Stimulated activated CD4-positive, alpha-beta T cell treated with anti-CD3 and anti-CD28 coated beads, Interleukin-2, amount 100 ng/mL, for 4 hours (primary cell): ENCODE data around the gene CD52.
A peak's percentile ranks its signal among the peaks of the same experiment; 100 is the strongest.

ENCODE experiments used
- DNase-seq: peaks from one replicate; pipeline ENCODE4 v3.0.0-alpha.2; 2020; ENCODE audit warnings: low read depth

CD52 gene

GRCh38 chr1:26317612-26318337, at the start of gene CD52:
CD52 (plus strand) TSS chr1:26317958; CDS start chr1:26318018, 60 bp downstream.
- peak; percentile 73 for DNase-seq

GRCh38 chr1:26268290-26269197, 49.2 kb upstream of the CD52 start:
- DNase-seq: no peak

- DNase-seq: no peak
Measured at GRCh38 chr1:26269198-26269550, 48.6 kb upstream of the CD52 start.

- DNase-seq: no peak
Measured at GRCh38 chr1:26274801-26275425, 42.8 kb upstream of the CD52 start.

- peak; percentile 70 for DNase-seq
Measured at GRCh38 chr1:26275580-26276431, 42.0 kb upstream of the CD52 start.

- no peak for DNase-seq
Measured at GRCh38 chr1:26276432-26276838, 41.3 kb upstream of the CD52 start.

GRCh38 chr1:26277261-26277661, 40.5 kb upstream of the CD52 start:
- DNase-seq: no peak

- no peak for DNase-seq
Measured at GRCh38 chr1:26277719-26278118, 40.0 kb upstream of the CD52 start.

- DNase-seq: no peak
Measured at GRCh38 chr1:26278303-26278702, 39.5 kb upstream of the CD52 start.

GRCh38 chr1:26278724-26279455, 38.9 kb upstream of the CD52 start:
- peak; percentile 47 for DNase-seq

- peak; percentile 77 for DNase-seq
Measured at GRCh38 chr1:26279456-26280332, 38.1 kb upstream of the CD52 start, which contains the start of gene SH3BGRL3. SH3BGRL3 (plus strand) TSS chr1:26280086; CDS start chr1:26280156, 70 bp downstream.

GRCh38 chr1:26280333-26281042, 37.3 kb upstream of the CD52 start:
- DNase-seq: no peak

GRCh38 chr1:26281091-26281958, 36.4 kb upstream of the CD52 start:
- DNase-seq: no peak

GRCh38 chr1:26281971-26282370, 35.8 kb upstream of the CD52 start:
- DNase-seq: no peak

- DNase-seq: no peak
Measured at GRCh38 chr1:26282401-26282918, 35.3 kb upstream of the CD52 start.

GRCh38 chr1:26283279-26283853, 34.4 kb upstream of the CD52 start:
- DNase-seq: no peak

- DNase-seq: no peak
Measured at GRCh38 chr1:26283871-26284596, 33.7 kb upstream of the CD52 start.
